Myocyte (in vitro differentiated cells): ENCODE measurements around the gene PTPRC. TPM values are rescaled to one million over a fixed set of nuclear protein-coding genes. Genes with fewer than 3 reads are reported as not detected.

Experiments used
- total RNA-seq: library from RNA; depleted of rRNA; stranded (reverse); fragments of >200 nt; gene quantifications from 2 replicates; pipeline ENCODE4 v1.2.3, GENCODE V29; 2014

PTPRC gene
- total RNA-seq, 1 donor from 2014 or later = 0.05 TPM

Other genes starting within 250 kb of the PTPRC start
- gene ATP6V1G3, start 98.4 kb upstream of the PTPRC start, total RNA-seq = not detected in 2 replicates